SJSA1 (cell line): ENCODE data around the gene KRT12. TPM values are rescaled to one million over a fixed set of nuclear protein-coding genes. Genes with fewer than 3 reads are reported as not detected.
"Not testable (repeated sequence)": the region's sequence is repeated elsewhere in the genome, so short reads cannot be mapped to it uniquely, and the experiment has no call there.

Experiments used
- DNase-seq, 2 experiments: peaks; one replicate each; pipeline ENCODE4 v3.0.0-alpha.2; 2015 to 2020; ENCODE audit warnings: low spot score in 2 of 2, low read depth in 1 of 2
- H3K27ac ChIP-seq: fragments of 250-450 bp; sonication (Bioruptor Pico); 2 replicates; pipeline ENCODE4 v1.5.1; 2020; ENCODE audit warnings: mild to moderate bottlenecking, moderate library complexity
- H3K27me3 ChIP-seq: fragments of 250-450 bp; sonication (Bioruptor Pico); replicated peaks from 2 replicates; pipeline ENCODE4 v1.5.1; 2020; ENCODE audit warnings: mild to moderate bottlenecking, moderate library complexity
- H3K36me3 ChIP-seq: fragments of 250-450 bp; sonication (Bioruptor Pico); 2 replicates; pipeline ENCODE4 v1.5.1; 2020; ENCODE audit warnings: mild to moderate bottlenecking
- H3K4me1 ChIP-seq: fragments of 250-450 bp; sonication (Bioruptor Pico); replicated peaks from 2 replicates; pipeline ENCODE4 v1.6.1; 2021; ENCODE audit warnings: mild to moderate bottlenecking
- H3K4me3 ChIP-seq: fragments of 250-450 bp; sonication (Bioruptor Pico); 2 replicates; pipeline ENCODE4 v1.5.1; 2020; ENCODE audit warnings: mild to moderate bottlenecking
- H3K9me3 ChIP-seq: fragments of 250-450 bp; sonication (Bioruptor Pico); replicated peaks from 2 replicates; pipeline ENCODE4 v1.5.1; 2020; ENCODE audit warnings: mild to moderate bottlenecking
- total RNA-seq: library from RNA; depleted of rRNA; stranded (reverse); fragments of >200 nt; shearing (Covaris generic); gene quantifications from 2 replicates; pipeline ENCODE4 v1.2.3, GENCODE V29; 2014

The KRT12 gene
- total RNA-seq, 1 experiment from 2014 or later = not detected

GRCh38 chr17:40872416-40872815 lies 5.4 kb upstream of the KRT12 start:
- H3K36me3 ChIP-seq = no peaks in the 10 kb centered on the region
- no peak overlapping the region for H3K4me3 ChIP-seq
- H3K27ac ChIP-seq = no peak overlapping the region
- no peaks in the 10 kb centered on the region for H3K9me3 ChIP-seq
- DNase-seq = no peak
- no peaks in the 10 kb centered on the region for H3K27me3 ChIP-seq
- H3K4me1 ChIP-seq = no peaks in the 10 kb centered on the region

- no peaks in the 10 kb centered on the region for H3K36me3 ChIP-seq
Measured at GRCh38 chr17:40871316-40871715, 4.3 kb upstream of the KRT12 start.

GRCh38 chr17:40870136-40870535 lies 3.1 kb upstream of the KRT12 start:
- H3K4me3 ChIP-seq = no peak overlapping the region
- no peaks in the 10 kb centered on the region for H3K36me3 ChIP-seq
- no peak for DNase-seq
- H3K27me3 ChIP-seq = no peaks in the 10 kb centered on the region
- no peaks in the 10 kb centered on the region for H3K9me3 ChIP-seq
- H3K27ac ChIP-seq = no peak overlapping the region
- H3K4me1 ChIP-seq = no peaks in the 10 kb centered on the region

More at GRCh38 chr17:40871316-40871715, 4.3 kb upstream of the KRT12 start:
- H3K9me3 ChIP-seq = no peaks in the 10 kb centered on the region
- no peak overlapping the region for H3K27ac ChIP-seq
- no peak overlapping the region for H3K4me3 ChIP-seq
- H3K4me1 ChIP-seq = no peaks in the 10 kb centered on the region
- no peaks in the 10 kb centered on the region for H3K27me3 ChIP-seq
- DNase-seq = no peak

- Histone ChIP-seq H3K9me3 (no peaks in the 10 kb centered on the region), H3K4me3 (no peak overlapping the region), H3K36me3 (no peaks in the 10 kb centered on the region), H3K27ac (no peak overlapping the region), H3K27me3 (no peaks in the 10 kb centered on the region; the same call in 1 of the 2 replicates), H3K4me1 (no peaks in the 10 kb centered on the region)
- no peak for DNase-seq
Measured at GRCh38 chr17:40864661-40865390, 2.2 kb downstream of the KRT12 start.

GRCh38 chr17:40862985-40863733 lies 3.9 kb downstream of the KRT12 start:
- DNase-seq = no peak
- H3K36me3 ChIP-seq = no peaks in the 10 kb centered on the region
- H3K4me3 ChIP-seq = no peak overlapping the region
- no peaks in the 10 kb centered on the region; the same call in 1 of the 2 replicates for H3K27me3 ChIP-seq
- H3K9me3 ChIP-seq = no peaks in the 10 kb centered on the region
- no peak overlapping the region for H3K27ac ChIP-seq
- no peaks in the 10 kb centered on the region for H3K4me1 ChIP-seq

GRCh38 chr17:40859536-40859935 lies 7.5 kb downstream of the KRT12 start:
- DNase-seq = no peak
- H3K27me3 ChIP-seq = no peaks in the 10 kb centered on the region; the same call in 1 of the 2 replicates
- no peak overlapping the region for H3K4me3 ChIP-seq
- no peaks in the 10 kb centered on the region for H3K9me3 ChIP-seq
- H3K4me1 ChIP-seq = peaks cover 4% of the 10 kb centered on the region
- no peaks in the 10 kb centered on the region for H3K36me3 ChIP-seq
- no peak overlapping the region for H3K27ac ChIP-seq

- DNase-seq, H3K36me3 ChIP-seq, H3K27me3 ChIP-seq, H3K27ac ChIP-seq, H3K9me3 ChIP-seq, H3K4me3 ChIP-seq: not testable (repeated sequence)
- H3K4me1 ChIP-seq = peaks cover 10% of the 10 kb centered on the region
Measured at GRCh38 chr17:40858667-40859066, 8.4 kb downstream of the KRT12 start.

- DNase-seq = no peak
- Histone ChIP-seq H3K36me3 (no peaks in the 10 kb centered on the region), H3K4me1 (peaks cover 16% of the 10 kb centered on the region), H3K27ac (no peak overlapping the region), H3K27me3 (no peaks in the 10 kb centered on the region; the same call in 1 of the 2 replicates), H3K9me3 (no peaks in the 10 kb centered on the region), H3K4me3 (no peak overlapping the region)
Measured at GRCh38 chr17:40857535-40857934, 9.5 kb downstream of the KRT12 start.

- Histone ChIP-seq H3K27ac (no peak overlapping the region), H3K4me1 (peaks cover 16% of the 10 kb centered on the region), H3K36me3 (no peaks in the 10 kb centered on the region), H3K27me3 (no peaks in the 10 kb centered on the region), H3K4me3 (no peak overlapping the region), H3K9me3 (no peaks in the 10 kb centered on the region)
- DNase-seq = peak in 1 of 2 experiments; percentile 72
Measured at GRCh38 chr17:40854175-40854814, 12.7 kb downstream of the KRT12 start.

GRCh38 chr17:40852364-40852763 lies 14.7 kb downstream of the KRT12 start:
- Histone ChIP-seq H3K27me3 (0 out of 2 replicates have a peak, but pooled peaks cover 2% of the 10 kb centered on the region), H3K4me3 (no peak overlapping the region), H3K36me3 (no peaks in the 10 kb centered on the region), H3K9me3 (no peaks in the 10 kb centered on the region), H3K4me1 (peaks cover 16% of the 10 kb centered on the region), H3K27ac (no peak overlapping the region)
- DNase-seq = no peak

- no peak for DNase-seq
- no peaks in the 10 kb centered on the region for H3K36me3 ChIP-seq
- H3K27ac ChIP-seq = no peak overlapping the region
- no peak overlapping the region for H3K4me3 ChIP-seq
- H3K9me3 ChIP-seq = no peaks in the 10 kb centered on the region
- 0 out of 2 replicates have a peak, but pooled peaks cover 2% of the 10 kb centered on the region for H3K27me3 ChIP-seq
- H3K4me1 ChIP-seq = peaks cover 16% of the 10 kb centered on the region
Measured at GRCh38 chr17:40850293-40850972, 16.6 kb downstream of the KRT12 start.

- Histone ChIP-seq H3K4me3 (no peak overlapping the region), H3K36me3 (no peaks in the 10 kb centered on the region), H3K4me1 (peaks cover 14% of the 10 kb centered on the region), H3K27ac (no peak overlapping the region), H3K9me3 (0 out of 2 replicates have a peak, but pooled peaks cover 2% of the 10 kb centered on the region), H3K27me3 (0 out of 2 replicates have a peak, but pooled peaks cover 2% of the 10 kb centered on the region)
- DNase-seq = no peak
Measured at GRCh38 chr17:40849723-40850122, 17.3 kb downstream of the KRT12 start.

GRCh38 chr17:40848583-40849235 lies 18.3 kb downstream of the KRT12 start:
- no peak for DNase-seq
- H3K9me3 ChIP-seq = 0 out of 2 replicates have a peak, but pooled peaks cover 2% of the 10 kb centered on the region
- peaks cover 6% of the 10 kb centered on the region for H3K4me1 ChIP-seq
- H3K36me3 ChIP-seq = no peaks in the 10 kb centered on the region
- H3K27ac ChIP-seq = no peak overlapping the region
- 0 out of 2 replicates have a peak, but pooled peaks cover 2% of the 10 kb centered on the region for H3K27me3 ChIP-seq
- no peak overlapping the region for H3K4me3 ChIP-seq
